Measurements from ENCODE around the gene PSME1. TPM values are rescaled to one million over a fixed set of nuclear protein-coding genes. Genes with fewer than 3 reads are reported as not detected.

Gene PSME1
- total RNA-seq, 4 donors from 2014 or later: 81.0 to 175 (median 131) TPM

GRCh38 chr14:24092505-24093206, 43.3 kb upstream of the PSME1 start:
- TF ChIP-seq CTCF (IDR thresholded peaks at IDR 0.05): no peak
- no peak for TF ChIP-seq POLR2A (IDR thresholded peaks at IDR 0.05)
- H3K36me3 ChIP-seq: no peaks in the 10 kb centered on the region
- peaks cover 0 to 8% of the 10 kb centered on the region in 2 donors for H3K4me1 ChIP-seq
- no peaks in the 10 kb centered on the region for H3K27me3 ChIP-seq
- intact Hi-C loops (cut with DNase I; ENCODE audit: low total_unique reads): loop anchor here (5.0 kb wide), 1 partner anchor 35 kb away; no protein-coding TSS in a partner anchor
- H3K27ac ChIP-seq: peak overlapping the region in 1 of 2 donors; percentile 93
- H3K4me3 ChIP-seq: no peak overlapping the region
- no peaks in the 10 kb centered on the region for H3K9me3 ChIP-seq
- no peak for DNase-seq

GRCh38 chr14:24093207-24093900, 42.6 kb upstream of the PSME1 start:
- Histone ChIP-seq H3K36me3 (no peaks in the 10 kb centered on the region), H3K4me1 (peaks cover 0 to 8% of the 10 kb centered on the region in 2 donors), H3K4me3 (peak overlapping the region; percentile 71 to 84), H3K27ac (peak overlapping the region; percentile 84 to 93), H3K9me3 (no peaks in the 10 kb centered on the region), H3K27me3 (no peaks in the 10 kb centered on the region)
- DNase-seq: no peak
- TF ChIP-seq POLR2A (IDR thresholded peaks at IDR 0.05) (no peak), CTCF (IDR thresholded peaks at IDR 0.05) (no peak)
- intact Hi-C loops (cut with DNase I; ENCODE audit: low total_unique reads): loop anchor here (5.0 kb wide), 1 partner anchor 36 kb away; no protein-coding TSS in a partner anchor

GRCh38 chr14:24093901-24094840, 41.8 kb upstream of the PSME1 start, which contains the start of gene PCK2:
Gene PCK2, plus strand, starts transcription at chr14:24094311. Its CDS starts 95 bp downstream, at chr14:24094406.
- H3K36me3 ChIP-seq: no peaks in the 10 kb centered on the region
- TF ChIP-seq CTCF (IDR thresholded peaks at IDR 0.05): peak in 1 of 4 experiments; percentile 17
- TF ChIP-seq POLR2A (IDR thresholded peaks at IDR 0.05): peak in 1 of 2 donors; percentile 61
- H3K27me3 ChIP-seq: no peaks in the 10 kb centered on the region
- peaks cover 0 to 8% of the 10 kb centered on the region in 2 donors for H3K4me1 ChIP-seq
- peak within 1 kb of the TSS; percentile 84 to 93 for H3K27ac ChIP-seq
- peak; percentile 88 to 93 for DNase-seq
- intact Hi-C loops (cut with DNase I; ENCODE audit: low total_unique reads): loop anchor here (5.0 kb wide), 1 partner anchor 37 kb away; no protein-coding TSS in a partner anchor
- no peaks in the 10 kb centered on the region for H3K9me3 ChIP-seq
- peak within 1 kb of the TSS; percentile 71 to 84 for H3K4me3 ChIP-seq

GRCh38 chr14:24094841-24095270, 41.1 kb upstream of the PSME1 start:
- Histone ChIP-seq H3K9me3 (no peaks in the 10 kb centered on the region), H3K36me3 (no peaks in the 10 kb centered on the region), H3K27ac (peak overlapping the region; percentile 84 to 93), H3K4me1 (peaks cover 0 to 8% of the 10 kb centered on the region in 2 donors), H3K4me3 (peak overlapping the region; percentile 71 to 84), H3K27me3 (no peaks in the 10 kb centered on the region)
- intact Hi-C loops (cut with DNase I; ENCODE audit: low total_unique reads): loop anchor here (5.0 kb wide), 1 partner anchor 38 kb away; no protein-coding TSS in a partner anchor
- no peak for DNase-seq
- TF ChIP-seq CTCF (IDR thresholded peaks at IDR 0.05) (no peak), POLR2A (IDR thresholded peaks at IDR 0.05) (no peak)
